Head of caudate nucleus (tissue), 42 donors: ENCODE measurements around the gene WASL.

Experiments used
- DNase-seq, 42 donors: peaks; one replicate each; pipeline versions ENCODE4 v3.0.0 to v3.0.0-alpha.2; 2020 to 2021; ENCODE audit warnings: mixed read lengths in 7 of 42
- intact Hi-C: fragments of 100-400 bp; cut with DNase I; formaldehyde crosslinking; loops from one replicate; pipeline ENCODE4 v1.15.0; 2022

Gene WASL

GRCh38 chr7:123711832-123712293 is 36.9 kb downstream of the WASL start:
- intact Hi-C loops = no loop called here
- DNase-seq = no peak

- no peak for DNase-seq
- intact Hi-C loops = no loop called here
These were observed 38.1 kb downstream of the WASL start for GRCh38 chr7:123710683-123711082.

- intact Hi-C loops = no loop called here
- no peak for DNase-seq
These were observed 39.3 kb downstream of the WASL start for GRCh38 chr7:123709525-123709924.

- intact Hi-C loops = no loop called here
- no peak for DNase-seq
These were observed 43.4 kb downstream of the WASL start for GRCh38 chr7:123705211-123705901.

GRCh38 chr7:123695944-123696677 is 52.7 kb downstream of the WASL start:
- intact Hi-C loops = no loop called here
- no peak for DNase-seq

GRCh38 chr7:123692471-123692877 is 56.3 kb downstream of the WASL start:
- no peak for DNase-seq
- intact Hi-C loops = no loop called here

- DNase-seq = no peak
- intact Hi-C loops = no loop called here
These were observed 58.3 kb downstream of the WASL start for GRCh38 chr7:123690550-123690949.

- intact Hi-C loops = no loop called here
- no peak for DNase-seq
These were observed 59.6 kb downstream of the WASL start for GRCh38 chr7:123689250-123689649.

GRCh38 chr7:123687727-123688126 is 61.1 kb downstream of the WASL start:
- no peak for DNase-seq
- intact Hi-C loops = no loop called here

GRCh38 chr7:123687161-123687560 is 61.6 kb downstream of the WASL start:
- no peak for DNase-seq
- intact Hi-C loops = no loop called here

GRCh38 chr7:123682690-123683089 is 66.1 kb downstream of the WASL start:
- intact Hi-C loops = loop anchor here (5.0 kb wide), 1 partner anchor 185 kb away; no protein-coding TSS in a partner anchor
- peak in 7 of 42 donors; percentile 8 to 56 (median 19) for DNase-seq

GRCh38 chr7:123681561-123681960 is 67.2 kb downstream of the WASL start:
- intact Hi-C loops = loop anchor here (5.0 kb wide), 1 partner anchor 186 kb away; no protein-coding TSS in a partner anchor
- no peak for DNase-seq

- DNase-seq = no peak
These were observed 68.2 kb downstream of the WASL start for GRCh38 chr7:123680580-123680979.

GRCh38 chr7:123679614-123680013 is 69.2 kb downstream of the WASL start:
- no peak for DNase-seq
- intact Hi-C loops = loop anchor here (5.0 kb wide), 1 partner anchor 188 kb away; no protein-coding TSS in a partner anchor

More at GRCh38 chr7:123680580-123680979, 68.2 kb downstream of the WASL start:
- intact Hi-C loops = loop anchor here (5.0 kb wide), 1 partner anchor 187 kb away; no protein-coding TSS in a partner anchor

GRCh38 chr7:123677061-123677715 is 71.6 kb downstream of the WASL start:
- intact Hi-C loops = no loop called here
- DNase-seq = no peak

- no peak for DNase-seq
- intact Hi-C loops = no loop called here
These were observed 73.7 kb downstream of the WASL start for GRCh38 chr7:123675181-123675473.

GRCh38 chr7:123674399-123675180 is 74.2 kb downstream of the WASL start:
- DNase-seq = no peak
- intact Hi-C loops = no loop called here

GRCh38 chr7:123673752-123674398 is 74.9 kb downstream of the WASL start:
- no peak for DNase-seq
- intact Hi-C loops = no loop called here
